ENCODE results near the gene TSKU.

Gene TSKU

DNA sequence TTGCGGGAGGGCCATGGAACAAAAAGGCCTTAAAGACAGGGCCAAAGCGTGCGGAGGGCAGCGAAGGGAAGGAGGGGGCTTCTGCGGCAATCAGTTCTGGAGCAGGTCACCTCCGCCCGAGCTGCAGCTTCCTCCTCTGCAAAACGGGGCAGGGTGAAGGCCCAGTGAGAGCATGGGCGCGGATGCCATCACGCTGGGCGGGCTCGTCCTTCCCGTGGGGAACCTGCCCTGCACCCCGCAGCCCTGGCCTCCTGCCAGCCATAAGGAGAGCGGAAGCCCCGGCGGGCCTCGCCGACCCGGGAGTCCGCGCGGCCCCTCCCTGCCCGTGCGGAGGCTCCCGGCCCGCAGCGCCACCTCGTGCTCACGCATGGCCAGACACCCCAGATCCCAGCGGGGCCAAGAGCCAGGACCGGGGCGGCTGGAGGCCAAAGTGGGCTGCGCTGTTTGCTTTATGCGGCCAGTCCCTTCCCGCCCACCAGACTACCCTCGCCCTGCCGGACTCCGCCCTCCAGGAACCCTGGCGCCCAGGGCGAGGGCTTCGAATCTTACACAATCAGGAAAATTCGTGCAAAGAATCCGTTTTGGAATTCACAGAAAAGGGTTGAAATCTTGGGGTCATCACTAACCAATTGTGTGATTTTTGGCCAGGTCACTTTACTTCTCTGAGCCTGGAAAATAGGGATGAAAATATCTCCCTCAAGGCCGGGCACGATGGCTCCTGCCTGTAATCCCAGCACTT lies 16.1 kb downstream of the TSKU start:
- no peaks in the 10 kb centered on the region for H3K9me3 ChIP-seq (replicated peaks in 1 of 11)
- peaks cover 12 to 31% (median 16%) of the 10 kb centered on the region in 11 experiments; a peak in 19 of 22 replicates for H3K36me3 ChIP-seq
- peak overlapping the region in 9 of 11 experiments; percentile 20 to 59 (median 47); a peak in 15 of 22 replicates for H3K27ac ChIP-seq
- TF ChIP-seq Cebpa-rat (IDR thresholded peaks at IDR 0.05), result no peak
- H4K20me1 ChIP-seq, result peaks cover 0 to 55% (median 47%) of the 10 kb centered on the region in 11 experiments; a peak in 18 of 22 replicates
- peak overlapping the region; percentile 41 to 62 (median 46) for H3K4me3 ChIP-seq
- H3K4me2 ChIP-seq, result peak overlapping the region; percentile 72 to 92 (median 88)
- H3K9ac ChIP-seq, result peak overlapping the region; percentile 49 to 72 (median 68); a peak in 21 of 22 replicates
- H3K4me1 ChIP-seq, result peaks cover 22 to 40% (median 30%) of the 10 kb centered on the region in 10 experiments
- H3K27me3 ChIP-seq, result no peaks in the 10 kb centered on the region

DNA sequence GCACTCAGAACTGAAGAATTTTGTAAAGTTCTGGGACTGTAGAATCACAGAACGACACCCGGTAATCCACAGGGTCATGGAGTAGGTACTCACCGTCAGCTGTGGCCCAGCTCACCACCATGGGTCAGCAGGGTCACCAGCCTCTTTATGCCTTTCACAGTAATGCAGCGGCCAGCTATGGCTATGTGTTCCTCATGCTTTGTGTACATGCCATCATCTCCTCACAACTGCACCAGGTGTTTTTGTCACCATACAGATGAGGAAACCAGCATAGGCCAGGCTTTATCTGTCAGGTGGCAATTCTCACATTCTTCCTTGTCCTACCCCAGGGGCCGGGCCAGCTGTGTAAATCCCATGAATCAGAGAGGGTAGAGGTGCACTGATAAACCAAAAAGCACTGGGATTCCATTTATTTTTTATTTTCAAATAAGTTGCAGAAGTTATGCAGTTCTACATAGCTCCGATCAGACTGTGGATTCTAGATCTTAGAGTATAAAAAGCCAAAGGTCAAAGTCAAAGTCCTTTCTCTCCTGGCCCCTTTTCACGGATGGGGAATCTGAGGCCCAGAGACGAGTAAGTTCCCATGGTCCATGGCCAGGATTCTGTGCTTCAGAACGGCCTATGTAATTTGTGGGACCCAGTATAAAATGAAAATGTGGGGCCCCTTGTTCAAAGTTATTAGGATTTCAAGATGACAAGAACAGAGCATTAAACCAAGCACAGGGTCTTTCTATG lies 17.5 kb downstream of the TSKU start:
- Histone ChIP-seq H3K4me2 (no peak overlapping the region), H3K9ac (no peak overlapping the region), H4K20me1 (peaks cover 0 to 42% (median 33%) of the 10 kb centered on the region in 11 experiments; a peak in 16 of 22 replicates), H3K27ac (no peak overlapping the region), H3K27me3 (no peaks in the 10 kb centered on the region), H3K36me3 (peaks cover 11 to 23% (median 13%) of the 10 kb centered on the region in 11 experiments; a peak in 19 of 22 replicates), H3K9me3 (replicated peaks in 1 of 11) (no peaks in the 10 kb centered on the region), H3K4me1 (peaks cover 21 to 39% (median 34%) of the 10 kb centered on the region in 10 experiments), H3K4me3 (no peak overlapping the region)
- TF ChIP-seq Cebpa-rat (IDR thresholded peaks at IDR 0.05), result no peak

DNA sequence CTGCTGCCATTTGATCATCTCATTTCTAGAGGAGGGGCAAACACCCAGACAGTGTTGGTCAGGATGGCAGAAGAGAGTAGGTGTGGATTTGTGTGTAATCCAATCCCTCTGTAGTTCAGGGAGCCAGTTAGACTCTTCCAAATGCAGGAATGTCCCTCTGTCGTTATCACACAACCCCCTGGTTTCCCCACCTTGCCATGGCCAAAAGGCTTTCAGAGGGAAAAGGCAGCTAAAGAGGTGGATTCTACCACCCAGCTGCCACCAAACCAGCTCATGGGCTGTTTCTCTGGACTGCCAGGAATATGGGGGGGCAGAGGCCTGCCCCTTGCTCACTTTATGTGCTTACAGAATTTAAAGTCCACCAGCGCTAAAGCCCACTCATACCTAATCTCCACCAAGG lies 18.1 kb downstream of the TSKU start:
- H4K20me1 ChIP-seq, result peaks cover 0 to 36% (median 27%) of the 10 kb centered on the region in 11 experiments; a peak in 16 of 22 replicates
- H3K36me3 ChIP-seq, result peaks cover 5 to 17% (median 7%) of the 10 kb centered on the region in 11 experiments; a peak in 17 of 22 replicates
- no peak overlapping the region for H3K4me3 ChIP-seq
- no peak for TF ChIP-seq Cebpa-rat (IDR thresholded peaks at IDR 0.05)
- no peak overlapping the region for H3K9ac ChIP-seq
- no peak overlapping the region for H3K4me2 ChIP-seq
- no peak overlapping the region for H3K27ac ChIP-seq
- peaks cover 21 to 39% (median 34%) of the 10 kb centered on the region in 10 experiments for H3K4me1 ChIP-seq
- H3K9me3 ChIP-seq (replicated peaks in 1 of 11), result no peaks in the 10 kb centered on the region
- H3K27me3 ChIP-seq, result no peaks in the 10 kb centered on the region; a peak in 1 of 22 replicates

DNA sequence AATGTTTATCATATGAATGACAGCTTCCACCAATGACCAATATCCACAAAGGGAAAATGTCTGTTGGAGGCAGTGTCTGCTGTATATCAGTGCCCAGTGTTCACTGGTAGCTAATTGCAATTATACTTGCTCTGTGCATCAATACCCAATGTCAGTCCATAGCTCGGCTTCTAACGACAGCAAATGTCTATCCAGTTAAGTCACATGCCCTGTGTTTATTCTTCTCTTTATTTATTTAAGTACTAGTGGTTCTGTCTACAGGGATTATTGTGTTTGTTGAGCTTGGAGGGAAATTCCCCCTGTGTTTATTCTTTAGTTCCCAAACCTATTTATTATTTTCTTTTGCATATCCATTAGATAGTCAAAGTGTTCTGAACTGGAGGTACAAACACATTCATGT lies 18.6 kb downstream of the TSKU start:
- TF ChIP-seq Cebpa-rat (IDR thresholded peaks at IDR 0.05), result no peak
- Histone ChIP-seq H3K36me3 (peaks cover 0 to 12% (median 2%) of the 10 kb centered on the region in 11 experiments; a peak in 9 of 22 replicates), H3K9me3 (replicated peaks in 1 of 11) (no peaks in the 10 kb centered on the region), H3K4me1 (peaks cover 21 to 39% (median 34%) of the 10 kb centered on the region in 10 experiments), H3K9ac (no peak overlapping the region), H3K27me3 (no peaks in the 10 kb centered on the region; a peak in 1 of 22 replicates), H3K4me3 (no peak overlapping the region), H4K20me1 (peaks cover 0 to 30% (median 22%) of the 10 kb centered on the region in 11 experiments; a peak in 16 of 22 replicates), H3K27ac (no peak overlapping the region), H3K4me2 (no peak overlapping the region)

DNA sequence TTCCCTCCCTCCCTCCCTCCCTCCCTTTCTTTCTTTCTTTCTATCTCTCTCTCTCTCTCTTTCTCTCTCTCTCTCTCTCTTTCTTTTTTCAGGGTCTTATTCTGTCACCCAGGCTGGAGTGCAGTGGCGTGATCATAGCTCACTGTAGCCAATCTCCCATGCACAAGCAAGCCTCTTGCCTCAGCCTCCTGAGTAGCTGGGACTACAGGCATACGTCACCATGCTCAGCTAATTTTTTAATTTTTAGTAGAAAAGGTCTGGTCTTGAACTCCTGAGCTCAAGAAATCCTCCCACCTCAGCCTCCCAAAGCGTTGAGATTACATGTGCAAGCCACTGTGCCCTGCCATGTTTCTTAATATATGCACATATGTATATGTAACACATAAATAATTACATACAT lies 19.0 kb downstream of the TSKU start:
- Histone ChIP-seq H3K27me3 (no peaks in the 10 kb centered on the region; a peak in 1 of 22 replicates), H3K4me3 (no peak overlapping the region), H3K9ac (no peak overlapping the region), H3K4me2 (no peak overlapping the region), H3K36me3 (peaks cover 0 to 8% (median 0%) of the 10 kb centered on the region in 11 experiments; a peak in 4 of 22 replicates), H3K27ac (no peak overlapping the region), H4K20me1 (peaks cover 0 to 26% (median 18%) of the 10 kb centered on the region in 11 experiments; a peak in 16 of 22 replicates), H3K9me3 (replicated peaks in 1 of 11) (no peaks in the 10 kb centered on the region), H3K4me1 (peaks cover 21 to 42% (median 35%) of the 10 kb centered on the region in 10 experiments)
- no peak for TF ChIP-seq Cebpa-rat (IDR thresholded peaks at IDR 0.05)

DNA sequence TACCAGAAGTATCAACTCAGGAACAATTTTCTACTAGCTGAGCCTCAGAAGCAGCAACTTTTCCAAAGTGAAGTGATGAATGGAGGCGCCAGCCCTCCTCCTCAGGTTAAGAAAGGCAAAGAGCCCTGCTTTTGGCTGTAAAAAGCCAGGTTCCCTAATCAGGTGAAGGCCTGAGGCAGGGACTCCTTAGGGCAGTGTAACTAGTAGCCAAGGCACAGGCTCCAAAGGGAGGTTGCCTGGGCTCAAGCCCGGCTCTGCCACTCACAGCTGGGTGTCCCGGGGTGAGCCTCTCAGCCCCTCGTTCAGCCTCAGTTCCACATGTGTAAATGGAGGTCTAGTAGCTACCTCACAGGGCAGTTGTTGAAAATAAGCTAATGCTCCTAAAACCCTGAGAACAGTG lies 19.5 kb downstream of the TSKU start:
- Histone ChIP-seq H3K36me3 (peaks cover 0 to 3% (median 0%) of the 10 kb centered on the region in 11 experiments; a peak in 3 of 22 replicates), H3K27ac (no peak overlapping the region), H3K9me3 (replicated peaks in 1 of 11) (no peaks in the 10 kb centered on the region), H3K4me1 (peaks cover 21 to 44% (median 35%) of the 10 kb centered on the region in 10 experiments), H3K4me3 (no peak overlapping the region), H4K20me1 (peaks cover 0 to 22% (median 13%) of the 10 kb centered on the region in 11 experiments; a peak in 16 of 22 replicates), H3K27me3 (no peaks in the 10 kb centered on the region; a peak in 1 of 22 replicates), H3K4me2 (no peak overlapping the region; a peak in 1 of 22 replicates), H3K9ac (no peak overlapping the region)
- TF ChIP-seq Cebpa-rat (IDR thresholded peaks at IDR 0.05), result no peak

DNA sequence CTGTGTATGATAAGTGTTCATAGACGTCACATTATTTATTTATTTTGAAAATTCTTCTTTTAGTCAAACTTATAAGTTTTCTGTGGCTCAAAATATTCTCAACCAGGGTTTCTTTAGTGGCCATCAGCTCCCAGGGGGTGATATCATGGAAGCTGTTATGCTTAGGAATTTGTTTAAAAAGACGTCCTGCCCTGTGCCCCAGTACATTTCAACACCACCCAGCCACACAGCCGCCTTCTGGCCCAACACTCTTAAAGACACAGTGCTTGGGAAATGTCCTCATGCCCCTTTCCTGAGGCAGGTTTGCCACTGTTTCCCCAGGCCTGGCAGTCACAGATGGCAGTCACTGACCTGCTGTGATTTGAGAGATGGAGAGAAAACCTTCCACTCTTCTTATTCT lies 19.9 kb downstream of the TSKU start:
- Histone ChIP-seq H3K27ac (no peak overlapping the region), H3K4me1 (peaks cover 21 to 44% (median 34%) of the 10 kb centered on the region in 10 experiments), H3K9ac (no peak overlapping the region), H3K4me2 (peak overlapping the region in 9 of 11 experiments; percentile 3 to 63 (median 18); a peak in 7 of 22 replicates), H3K4me3 (no peak overlapping the region), H3K36me3 (no peaks in the 10 kb centered on the region), H3K27me3 (no peaks in the 10 kb centered on the region; a peak in 1 of 22 replicates), H4K20me1 (peaks cover 0 to 18% (median 9%) of the 10 kb centered on the region in 11 experiments; a peak in 16 of 22 replicates), H3K9me3 (replicated peaks in 1 of 11) (no peaks in the 10 kb centered on the region)
- no peak for TF ChIP-seq Cebpa-rat (IDR thresholded peaks at IDR 0.05)

DNA sequence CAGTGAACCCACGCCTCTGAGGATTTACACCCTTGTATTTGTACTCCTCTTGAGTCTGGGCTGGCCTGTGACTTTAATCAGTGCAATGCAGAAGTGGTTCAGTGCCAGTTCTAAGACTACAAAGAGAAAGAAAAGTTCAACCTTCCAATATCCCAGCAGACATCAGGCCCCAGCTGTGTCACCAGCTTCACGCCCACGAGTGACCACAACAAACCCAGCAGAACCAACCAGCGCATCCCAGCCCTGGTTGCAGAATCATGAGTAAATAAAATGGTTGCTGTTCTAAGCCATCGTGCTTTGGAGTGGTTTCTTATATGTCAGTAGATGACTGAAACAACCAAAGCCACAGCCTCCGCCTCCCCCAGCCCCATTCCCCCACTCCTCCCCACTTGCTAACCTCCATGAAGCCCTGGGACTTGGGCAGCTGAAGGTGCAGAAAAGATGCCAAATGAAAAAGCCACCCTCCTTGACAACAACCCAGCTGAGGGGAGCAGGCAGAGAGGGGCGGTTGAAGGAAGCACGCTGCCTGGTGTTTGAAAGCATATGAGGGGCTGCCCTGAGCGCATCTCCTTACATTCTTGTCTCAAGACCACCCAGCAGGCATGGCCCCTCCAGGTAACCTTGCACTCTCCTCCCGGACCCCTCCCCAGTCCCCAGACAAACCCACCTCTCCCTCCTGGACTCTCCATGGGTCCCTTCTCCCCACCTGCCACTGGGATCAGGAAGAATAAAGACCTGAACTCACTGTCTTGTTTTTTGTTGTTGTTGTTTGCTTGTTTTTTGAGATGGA lies 20.9 kb downstream of the TSKU start:
- H3K4me2 ChIP-seq, result peak overlapping the region; percentile 3 to 63 (median 20); a peak in 19 of 22 replicates
- H3K9ac ChIP-seq, result no peak overlapping the region
- no peaks in the 10 kb centered on the region for H3K9me3 ChIP-seq (replicated peaks in 1 of 11)
- no peak overlapping the region for H3K27ac ChIP-seq
- peaks cover 15 to 37% (median 27%) of the 10 kb centered on the region in 10 experiments for H3K4me1 ChIP-seq
- TF ChIP-seq Cebpa-rat (IDR thresholded peaks at IDR 0.05), result no peak
- H4K20me1 ChIP-seq, result peaks cover 0 to 8% (median 0%) of the 10 kb centered on the region in 11 experiments; a peak in 6 of 22 replicates
- H3K36me3 ChIP-seq, result no peaks in the 10 kb centered on the region
- H3K27me3 ChIP-seq, result no peaks in the 10 kb centered on the region; a peak in 1 of 22 replicates
- H3K4me3 ChIP-seq, result no peak overlapping the region

Measured in BLaER1 treated with 17β-estradiol and CSF1 and Interleukin-3, amounts not matched to agents 10 nM and 100 nM (cell line).